ENCODE measurements around the gene E2F4.

The E2F4 gene

DNA sequence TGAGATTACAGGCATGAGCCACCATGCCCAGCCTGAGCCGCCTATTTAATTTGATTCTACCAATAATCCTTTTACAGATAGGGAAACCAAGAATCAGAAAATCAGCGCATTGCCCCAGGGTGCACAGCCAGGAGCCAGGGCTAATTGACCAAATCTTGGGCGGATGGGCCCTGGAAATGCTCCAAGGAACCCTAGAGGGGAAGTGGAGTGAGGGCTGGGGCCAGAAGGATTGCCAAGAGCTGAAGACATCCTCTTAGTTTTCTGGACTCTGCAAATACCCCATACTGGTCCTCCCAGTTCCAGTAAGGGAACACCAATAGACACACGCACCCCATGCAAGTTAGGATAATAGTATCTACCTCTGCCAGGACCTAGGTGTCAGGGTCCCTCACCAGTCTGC lies 51.5 kb downstream of the E2F4 start:
- no peaks in the 10 kb centered on the region for H3K9me3 ChIP-seq (replicated peaks in 1 of 2; ENCODE audit: control insufficient read depth in 2 of 2, insufficient read depth in 1 of 2, low read depth in 1 of 2, low read length in 2 of 2)
- no peak overlapping the region for H3K4me2 ChIP-seq (ENCODE audit: insufficient read depth, low read length, poor library complexity, severe bottlenecking)
- H2BK12ac ChIP-seq (ENCODE audit: low read length) = no peak overlapping the region
- H3K4me1 ChIP-seq (ENCODE audit: control insufficient read depth in 2 of 2, insufficient read depth in 1 of 2, low read depth in 1 of 2, low read length in 2 of 2) = peaks cover 18 to 23% of the 10 kb centered on the region in 2 donors
- H3K27me3 ChIP-seq (ENCODE audit: control insufficient read depth in 3 of 3, insufficient read depth in 3 of 3, low read depth in 1 of 3, low read length in 3 of 3) = peaks cover 0 to 7% (median 0%) of the 10 kb centered on the region in 3 experiments
- H2AFZ ChIP-seq (ENCODE audit: low read length) = no peak overlapping the region
- no peaks in the 10 kb centered on the region for H3K79me1 ChIP-seq (ENCODE audit: low read depth, low read length)
- H2BK5ac ChIP-seq (ENCODE audit: low read length) = no peak overlapping the region
- H3K36me3 ChIP-seq (replicated peaks in 1 of 2; ENCODE audit: control insufficient read depth in 2 of 2, insufficient read depth in 2 of 2, low read length in 2 of 2) = peaks cover 0 to 13% of the 10 kb centered on the region in 2 donors
- H3K27ac ChIP-seq (replicated peaks; ENCODE audit: low read length) = no peak overlapping the region
- H3K4me3 ChIP-seq (ENCODE audit: low read length in 2 of 2) = no peak overlapping the region
- no peak overlapping the region for H3K4ac ChIP-seq (ENCODE audit: low read length)
- H3K9ac ChIP-seq (ENCODE audit: low read depth, low read length, poor library complexity) = no peak overlapping the region
- no peak for DNase-seq (ENCODE audit: low spot score)
- no peak overlapping the region for H3K14ac ChIP-seq (ENCODE audit: low read length)
- no peak overlapping the region for H4K91ac ChIP-seq (ENCODE audit: low read depth, low read length, poor library complexity)
- no CpG with 5 or more reads among the region's 4 CpGs for WGBS, 2 donors (ENCODE audit: extremely low coverage in 2 of 2, insufficient read length in 2 of 2, insufficient replicate concordance in 1 of 2)
- no peak overlapping the region for H2BK15ac ChIP-seq (ENCODE audit: low read length)
- H2AK5ac ChIP-seq (ENCODE audit: low read depth, low read length) = no peak overlapping the region
- no peak overlapping the region for H4K8ac ChIP-seq (ENCODE audit: low read depth, low read length)
- no peak overlapping the region for H3K23ac ChIP-seq (ENCODE audit: low read depth, low read length, poor library complexity)
- H3K18ac ChIP-seq (ENCODE audit: low read length) = no peak overlapping the region
- H2BK120ac ChIP-seq (ENCODE audit: low read depth, low read length) = no peak overlapping the region

DNA sequence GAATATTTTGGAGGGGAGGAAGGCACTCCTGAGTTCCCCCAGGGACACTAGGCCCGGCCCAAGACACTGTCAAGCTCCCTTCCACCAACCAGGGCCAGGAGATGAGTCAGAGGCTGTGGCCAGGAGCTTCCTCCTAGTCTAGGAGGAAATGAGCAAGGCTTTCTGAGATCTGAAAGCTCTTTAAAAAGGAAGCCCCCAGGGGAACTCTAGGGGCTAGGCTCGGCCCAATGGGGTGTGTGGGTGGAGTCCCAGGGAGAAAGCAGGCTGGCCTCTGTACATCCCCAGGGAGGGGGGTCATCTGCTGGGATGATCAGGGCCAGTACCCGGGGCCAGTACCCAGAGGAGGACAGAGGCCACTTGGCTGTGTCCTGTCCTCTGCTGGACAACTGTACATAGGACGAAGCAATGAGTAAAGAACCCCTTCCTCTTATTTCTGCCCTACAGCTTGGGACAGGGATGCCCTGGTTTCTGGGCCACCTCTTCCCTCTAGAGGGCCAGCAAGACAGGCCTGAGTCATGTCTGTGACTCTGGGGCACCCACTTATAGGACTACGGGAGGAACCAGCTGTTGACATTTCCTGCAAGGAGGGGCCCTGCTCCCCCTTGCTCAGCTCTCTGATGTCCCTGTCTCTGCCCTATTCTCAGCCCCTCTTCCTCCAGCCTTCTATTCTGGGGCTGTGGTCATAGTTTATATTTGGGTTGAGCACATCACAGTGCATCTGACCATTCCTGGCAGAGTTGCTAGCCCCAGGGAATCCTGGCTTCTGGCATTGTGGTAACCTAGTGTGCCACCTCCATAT lies 52.6 kb downstream of the E2F4 start:
- H3K4me1 ChIP-seq (ENCODE audit: control insufficient read depth in 2 of 2, insufficient read depth in 1 of 2, low read depth in 1 of 2, low read length in 2 of 2) = peaks cover 24 to 31% of the 10 kb centered on the region in 2 donors
- H3K27ac ChIP-seq (replicated peaks; ENCODE audit: low read length) = no peak overlapping the region

DNA sequence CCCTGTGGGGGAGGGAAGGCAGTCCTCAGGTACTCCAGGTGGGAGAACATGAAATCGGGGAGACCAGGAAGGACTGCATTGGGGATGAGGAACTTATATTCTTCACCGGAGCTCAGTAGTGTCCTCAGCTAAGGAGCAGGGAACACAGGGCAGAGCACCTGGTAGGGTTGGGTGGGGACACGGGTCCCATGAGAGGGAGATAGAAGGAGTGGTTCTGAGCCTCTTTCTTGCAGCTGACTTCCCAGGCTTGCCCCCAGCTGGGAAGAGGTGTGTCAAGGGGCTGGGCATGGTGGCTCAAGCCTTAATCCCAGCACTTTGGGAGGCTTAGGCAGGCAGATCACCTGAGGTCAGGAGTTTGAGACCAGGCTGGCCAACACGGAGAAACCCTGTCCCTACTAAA lies 53.2 kb downstream of the E2F4 start:
- Histone ChIP-seq H2BK15ac (ENCODE audit: low read length) (no peak overlapping the region), H3K14ac (ENCODE audit: low read length) (no peak overlapping the region), H3K9me3 (replicated peaks in 1 of 2; ENCODE audit: control insufficient read depth in 2 of 2, insufficient read depth in 1 of 2, low read depth in 1 of 2, low read length in 2 of 2) (no peaks in the 10 kb centered on the region), H3K18ac (ENCODE audit: low read length) (peak overlapping the region; percentile 8), H3K27me3 (ENCODE audit: control insufficient read depth in 3 of 3, insufficient read depth in 3 of 3, low read depth in 1 of 3, low read length in 3 of 3) (peaks cover 0 to 24% (median 7%) of the 10 kb centered on the region in 3 experiments), H3K4ac (ENCODE audit: low read length) (no peak overlapping the region), H2AFZ (ENCODE audit: low read length) (no peak overlapping the region), H2BK5ac (ENCODE audit: low read length) (peak overlapping the region; percentile 57), H2BK12ac (ENCODE audit: low read length) (peak overlapping the region; percentile 63), H3K27ac (replicated peaks; ENCODE audit: low read length) (no peak overlapping the region), H3K79me1 (ENCODE audit: low read depth, low read length) (no peaks in the 10 kb centered on the region), H2AK5ac (ENCODE audit: low read depth, low read length) (peak overlapping the region; percentile 73), H3K23ac (ENCODE audit: low read depth, low read length, poor library complexity) (no peak overlapping the region), H3K4me2 (ENCODE audit: insufficient read depth, low read length, poor library complexity, severe bottlenecking) (no peak overlapping the region), H4K91ac (ENCODE audit: low read depth, low read length, poor library complexity) (no peak overlapping the region), H3K9ac (ENCODE audit: low read depth, low read length, poor library complexity) (no peak overlapping the region), H4K8ac (ENCODE audit: low read depth, low read length) (no peak overlapping the region), H2BK120ac (ENCODE audit: low read depth, low read length) (no peak overlapping the region), H3K4me1 (ENCODE audit: control insufficient read depth in 2 of 2, insufficient read depth in 1 of 2, low read depth in 1 of 2, low read length in 2 of 2) (peaks cover 29 to 33% of the 10 kb centered on the region in 2 donors), H3K4me3 (ENCODE audit: low read length in 2 of 2) (peak overlapping the region in 1 of 2 donors; percentile 86), H3K36me3 (replicated peaks in 1 of 2; ENCODE audit: control insufficient read depth in 2 of 2, insufficient read depth in 2 of 2, low read length in 2 of 2) (no peaks in the 10 kb centered on the region)
- no peak for DNase-seq (ENCODE audit: low spot score)
- WGBS, 2 donors (ENCODE audit: extremely low coverage in 2 of 2, insufficient read length in 2 of 2, insufficient replicate concordance in 1 of 2) = no CpG with 5 or more reads among the region's 4 CpGs

More for the DNA sequence above, 52.6 kb downstream of the E2F4 start:
- H3K9me3 ChIP-seq (replicated peaks in 1 of 2; ENCODE audit: control insufficient read depth in 2 of 2, insufficient read depth in 1 of 2, low read depth in 1 of 2, low read length in 2 of 2) = no peaks in the 10 kb centered on the region
- no CpG with 5 or more reads among the region's 5 CpGs for WGBS, 2 donors (ENCODE audit: extremely low coverage in 2 of 2, insufficient read length in 2 of 2, insufficient replicate concordance in 1 of 2)
- no peak overlapping the region for H3K9ac ChIP-seq (ENCODE audit: low read depth, low read length, poor library complexity)
- no peak for DNase-seq (ENCODE audit: low spot score)
- H2AK5ac ChIP-seq (ENCODE audit: low read depth, low read length) = peak overlapping the region; percentile 73
- H3K4me2 ChIP-seq (ENCODE audit: insufficient read depth, low read length, poor library complexity, severe bottlenecking) = no peak overlapping the region
- no peak overlapping the region for H3K14ac ChIP-seq (ENCODE audit: low read length)
- no peak overlapping the region for H2BK120ac ChIP-seq (ENCODE audit: low read depth, low read length)
- H2BK5ac ChIP-seq (ENCODE audit: low read length) = no peak overlapping the region
- no peak overlapping the region for H3K23ac ChIP-seq (ENCODE audit: low read depth, low read length, poor library complexity)
- H3K4me3 ChIP-seq (ENCODE audit: low read length in 2 of 2) = peak overlapping the region in 1 of 2 donors; percentile 86
- H3K4ac ChIP-seq (ENCODE audit: low read length) = no peak overlapping the region
- H2BK12ac ChIP-seq (ENCODE audit: low read length) = peak overlapping the region; percentile 63
- H4K91ac ChIP-seq (ENCODE audit: low read depth, low read length, poor library complexity) = no peak overlapping the region
- H2BK15ac ChIP-seq (ENCODE audit: low read length) = peak overlapping the region; percentile 39
- no peaks in the 10 kb centered on the region for H3K79me1 ChIP-seq (ENCODE audit: low read depth, low read length)
- peaks cover 0 to 2% of the 10 kb centered on the region in 2 donors for H3K36me3 ChIP-seq (replicated peaks in 1 of 2; ENCODE audit: control insufficient read depth in 2 of 2, insufficient read depth in 2 of 2, low read length in 2 of 2)
- peaks cover 0 to 18% (median 7%) of the 10 kb centered on the region in 3 experiments for H3K27me3 ChIP-seq (ENCODE audit: control insufficient read depth in 3 of 3, insufficient read depth in 3 of 3, low read depth in 1 of 3, low read length in 3 of 3)
- peak overlapping the region; percentile 8 for H3K18ac ChIP-seq (ENCODE audit: low read length)
- no peak overlapping the region for H2AFZ ChIP-seq (ENCODE audit: low read length)
- no peak overlapping the region for H4K8ac ChIP-seq (ENCODE audit: low read depth, low read length)

DNA sequence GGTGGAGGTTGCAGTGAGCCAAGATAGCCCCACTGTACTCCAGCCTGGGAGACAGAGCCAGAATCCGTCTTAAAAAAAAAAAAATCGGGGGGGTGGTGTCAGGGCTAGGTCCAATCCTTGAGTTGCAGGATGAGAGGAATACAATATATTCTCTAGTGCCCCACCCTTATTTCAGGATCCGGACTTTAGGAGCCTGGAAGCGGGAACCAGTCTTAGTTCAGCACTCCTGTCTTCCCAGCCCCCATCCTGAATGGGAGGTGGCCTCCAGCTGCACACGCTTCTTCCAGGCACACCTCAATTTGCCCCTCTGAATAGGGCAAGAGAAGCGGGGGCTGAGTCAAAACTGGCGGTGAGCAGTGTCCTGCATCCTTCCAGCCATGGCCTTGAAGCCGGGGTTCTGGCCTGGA lies 53.7 kb downstream of the E2F4 start:
- Histone ChIP-seq H3K4ac (ENCODE audit: low read length) (no peak overlapping the region), H3K27me3 (ENCODE audit: control insufficient read depth in 3 of 3, insufficient read depth in 3 of 3, low read depth in 1 of 3, low read length in 3 of 3) (peaks cover 0 to 29% (median 7%) of the 10 kb centered on the region in 3 experiments), H2AFZ (ENCODE audit: low read length) (peak overlapping the region; percentile 96), H3K4me1 (ENCODE audit: control insufficient read depth in 2 of 2, insufficient read depth in 1 of 2, low read depth in 1 of 2, low read length in 2 of 2) (peaks cover 30 to 33% of the 10 kb centered on the region in 2 donors), H3K4me2 (ENCODE audit: insufficient read depth, low read length, poor library complexity, severe bottlenecking) (peak overlapping the region; percentile 98), H3K23ac (ENCODE audit: low read depth, low read length, poor library complexity) (peak overlapping the region; percentile 99), H3K9ac (ENCODE audit: low read depth, low read length, poor library complexity) (peak overlapping the region; percentile 82), H3K79me1 (ENCODE audit: low read depth, low read length) (no peaks in the 10 kb centered on the region), H3K14ac (ENCODE audit: low read length) (no peak overlapping the region), H2BK15ac (ENCODE audit: low read length) (no peak overlapping the region), H2AK5ac (ENCODE audit: low read depth, low read length) (no peak overlapping the region), H3K27ac (replicated peaks; ENCODE audit: low read length) (peak overlapping the region; percentile 74), H2BK5ac (ENCODE audit: low read length) (peak overlapping the region; percentile 57), H3K9me3 (replicated peaks in 1 of 2; ENCODE audit: control insufficient read depth in 2 of 2, insufficient read depth in 1 of 2, low read depth in 1 of 2, low read length in 2 of 2) (no peaks in the 10 kb centered on the region), H2BK12ac (ENCODE audit: low read length) (no peak overlapping the region), H3K36me3 (replicated peaks in 1 of 2; ENCODE audit: control insufficient read depth in 2 of 2, insufficient read depth in 2 of 2, low read length in 2 of 2) (no peaks in the 10 kb centered on the region), H4K91ac (ENCODE audit: low read depth, low read length, poor library complexity) (no peak overlapping the region), H3K4me3 (ENCODE audit: low read length in 2 of 2) (peak overlapping the region; percentile 86 to 93), H2BK120ac (ENCODE audit: low read depth, low read length) (no peak overlapping the region), H3K18ac (ENCODE audit: low read length) (peak overlapping the region; percentile 24), H4K8ac (ENCODE audit: low read depth, low read length) (no peak overlapping the region)
- no CpG with 5 or more reads among the region's 8 CpGs for WGBS, 2 donors (ENCODE audit: extremely low coverage in 2 of 2, insufficient read length in 2 of 2, insufficient replicate concordance in 1 of 2)
- DNase-seq (ENCODE audit: low spot score) = no peak

All from neuronal stem cell (in vitro differentiated cells).